Muscle layer of duodenum (tissue), 2 donors: Measurements from ENCODE around the gene FAM124A.

ENCODE experiments used
- H3K27ac ChIP-seq: one replicate; pipeline ENCODE4 v1.7.0; 2013; ENCODE audit warnings: mild to moderate bottlenecking, low read length
- H3K27me3 ChIP-seq: one replicate; pipeline ENCODE4 v1.7.0; 2013; ENCODE audit warnings: low read depth, mild to moderate bottlenecking, control low read depth, low read length
- H3K36me3 ChIP-seq, 2 donors: one replicate each; pipeline ENCODE4 v1.7.0; 2013; ENCODE audit warnings: low read length in 2 of 2, control low read depth in 1 of 2, mild to moderate bottlenecking in 1 of 2; ENCODE audit not compliant: insufficient read depth in 2 of 2, control insufficient read depth in 1 of 2
- H3K4me1 ChIP-seq, 2 donors: one replicate each; pipeline ENCODE4 v1.7.0; 2013; ENCODE audit warnings: low read length in 2 of 2, mild to moderate bottlenecking in 2 of 2, control low read depth in 1 of 2, moderate library complexity in 1 of 2; ENCODE audit not compliant: insufficient read depth in 2 of 2, control insufficient read depth in 1 of 2
- H3K4me3 ChIP-seq, 2 donors: one replicate each; pipeline ENCODE4 v1.7.0; 2013; ENCODE audit warnings: low read length in 2 of 2, low read depth in 1 of 2, mild to moderate bottlenecking in 1 of 2
- H3K9me3 ChIP-seq, 2 donors: one replicate each; pipeline ENCODE4 v1.7.0; 2013; ENCODE audit warnings: low read length in 2 of 2, control low read depth in 1 of 2, mild to moderate bottlenecking in 1 of 2; ENCODE audit not compliant: control insufficient read depth in 1 of 2
- donor health status: healthy.

The FAM124A gene

DNA sequence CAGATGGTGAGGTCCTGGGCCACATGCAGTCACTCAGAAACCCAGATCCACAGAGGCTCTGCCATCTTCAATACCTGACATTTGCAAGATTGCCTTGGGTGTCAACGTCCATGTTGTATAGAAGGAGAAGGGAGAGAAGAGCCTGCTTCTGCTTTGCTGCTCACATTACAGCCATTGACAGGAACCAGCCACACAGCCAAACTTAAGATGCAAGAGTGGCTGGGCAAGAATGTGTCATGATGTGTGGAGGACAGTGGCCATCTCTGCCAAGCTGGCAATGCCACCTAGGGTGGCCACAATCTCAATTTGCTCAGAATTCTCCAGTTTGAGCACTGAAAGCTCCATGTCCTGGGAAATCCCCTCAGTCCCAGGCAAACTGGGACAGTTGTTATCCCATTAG is 91.4 kb downstream of the FAM124A start:
- no peaks in the 10 kb centered on the region for H3K27me3 ChIP-seq
- no peak overlapping the region for H3K27ac ChIP-seq
- H3K4me3 ChIP-seq = no peak overlapping the region
- H3K36me3 ChIP-seq = no peaks in the 10 kb centered on the region
- H3K4me1 ChIP-seq = no peaks in the 10 kb centered on the region
- H3K9me3 ChIP-seq = no peaks in the 10 kb centered on the region

DNA sequence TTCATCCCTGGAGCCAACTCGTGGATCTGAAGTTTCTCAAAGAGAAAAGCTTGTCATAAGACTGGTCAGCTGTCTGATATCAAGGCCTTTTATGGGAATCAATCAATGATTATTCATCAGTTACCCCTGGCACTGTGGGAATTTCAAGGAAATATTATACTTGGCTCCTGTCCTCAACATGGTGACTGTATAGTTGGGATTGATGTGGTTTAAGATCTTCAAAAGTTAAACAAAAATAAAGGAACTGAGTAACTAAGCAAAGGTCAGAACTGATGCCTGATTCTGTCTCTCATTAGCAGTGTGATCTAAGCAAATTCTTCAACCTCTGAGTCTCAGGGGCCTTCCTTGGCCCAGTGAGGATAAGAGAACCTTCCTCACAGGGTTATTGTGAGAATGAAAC is 95.1 kb downstream of the FAM124A start:
- H3K4me1 ChIP-seq = no peaks in the 10 kb centered on the region
- H3K4me3 ChIP-seq = no peak overlapping the region

DNA sequence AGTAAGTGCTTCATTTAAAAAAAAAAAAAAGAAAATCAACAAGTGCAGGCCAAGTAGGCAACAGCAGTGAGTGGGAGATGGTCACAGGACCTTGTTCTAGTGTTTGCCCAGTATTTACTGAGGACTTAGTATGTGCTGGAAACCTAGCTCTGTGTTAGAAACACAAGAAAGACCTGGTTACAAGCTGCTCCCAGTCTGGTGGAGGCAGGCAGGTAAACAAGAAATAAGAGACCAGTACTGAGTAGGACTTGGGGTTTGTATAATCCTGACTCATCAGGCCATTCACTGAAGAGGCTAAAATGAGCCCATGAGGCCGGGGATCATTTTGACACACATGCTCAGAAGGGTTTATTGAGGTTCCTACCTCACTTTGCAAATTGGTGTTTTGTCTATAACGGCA is 95.8 kb downstream of the FAM124A start:
- H3K27me3 ChIP-seq = no peaks in the 10 kb centered on the region

More for the DNA sequence above, 95.1 kb downstream of the FAM124A start:
- no peaks in the 10 kb centered on the region for H3K9me3 ChIP-seq
- no peaks in the 10 kb centered on the region for H3K36me3 ChIP-seq
- no peak overlapping the region for H3K27ac ChIP-seq
- no peaks in the 10 kb centered on the region for H3K27me3 ChIP-seq

DNA sequence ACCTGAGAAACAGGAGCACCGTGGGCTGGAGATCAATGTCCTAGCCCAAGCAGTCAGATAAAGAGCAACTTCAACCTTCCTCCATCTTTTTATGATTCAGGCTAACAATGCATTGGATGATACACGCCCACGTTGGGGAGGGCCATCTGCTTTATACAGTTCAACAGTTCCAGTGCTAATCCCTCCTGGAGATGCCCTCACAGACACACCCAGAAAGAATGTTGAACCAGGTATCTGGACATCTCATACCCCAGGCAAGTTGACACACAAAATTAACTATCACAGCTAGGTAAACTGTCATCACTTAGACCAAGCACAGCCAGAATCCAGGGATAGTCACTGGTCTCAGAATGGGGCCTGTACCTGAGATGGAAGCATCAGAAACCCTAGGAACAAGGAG is 96.7 kb downstream of the FAM124A start:
- no peaks in the 10 kb centered on the region for H3K27me3 ChIP-seq
- H3K4me3 ChIP-seq = no peak overlapping the region
- H3K9me3 ChIP-seq = no peaks in the 10 kb centered on the region
- no peaks in the 10 kb centered on the region for H3K36me3 ChIP-seq
- H3K27ac ChIP-seq = no peak overlapping the region
- H3K4me1 ChIP-seq = no peaks in the 10 kb centered on the region

More for the DNA sequence above, 95.8 kb downstream of the FAM124A start:
- no peaks in the 10 kb centered on the region for H3K36me3 ChIP-seq
- H3K4me1 ChIP-seq = no peaks in the 10 kb centered on the region
- H3K27ac ChIP-seq = no peak overlapping the region
- H3K4me3 ChIP-seq = no peak overlapping the region
- H3K9me3 ChIP-seq = no peaks in the 10 kb centered on the region

DNA sequence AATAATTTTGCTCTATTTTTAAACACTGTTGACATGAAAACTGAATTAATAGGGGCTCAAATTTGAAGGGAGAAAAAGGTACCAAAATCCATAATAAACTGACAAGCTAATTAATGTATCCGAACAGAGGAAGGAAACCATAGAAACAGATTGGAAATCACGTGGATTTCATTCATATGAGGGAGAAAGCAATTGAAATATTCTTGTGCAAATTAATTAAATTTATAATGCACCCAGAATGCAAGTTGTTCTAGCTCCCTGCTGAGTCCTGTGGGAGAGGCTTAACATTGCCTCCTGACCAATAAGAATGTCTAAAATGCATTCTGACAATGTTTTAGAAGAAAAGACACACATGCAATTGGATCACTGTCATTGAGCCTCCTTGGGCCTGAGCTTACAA is 99.6 kb downstream of the FAM124A start:
- H3K4me1 ChIP-seq = no peaks in the 10 kb centered on the region
- no peak overlapping the region for H3K4me3 ChIP-seq
- H3K36me3 ChIP-seq = no peaks in the 10 kb centered on the region
- H3K27ac ChIP-seq = no peak overlapping the region
- H3K27me3 ChIP-seq = no peaks in the 10 kb centered on the region
- H3K9me3 ChIP-seq = no peaks in the 10 kb centered on the region

DNA sequence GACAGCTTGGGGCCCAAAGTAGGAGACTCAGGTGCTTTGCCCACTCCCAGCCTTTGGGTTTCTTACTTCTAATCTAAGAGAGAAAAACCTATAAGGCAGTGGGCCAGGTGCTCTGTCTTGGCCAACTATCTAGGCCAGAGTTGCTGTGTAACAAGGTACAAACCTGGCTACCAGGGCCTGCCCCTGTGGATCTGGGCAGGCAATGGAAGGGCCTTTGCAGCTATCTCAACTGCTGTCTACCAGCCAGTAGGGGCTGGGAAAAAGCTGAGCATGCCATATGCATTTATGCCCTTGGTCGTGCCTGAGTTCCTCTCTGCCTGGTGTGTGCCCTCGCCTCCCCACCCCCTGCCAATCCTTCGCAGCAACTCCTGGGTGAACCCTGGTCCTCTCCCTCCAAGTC is 100.6 kb downstream of the FAM124A start:
- Histone ChIP-seq H3K27ac (no peak overlapping the region), H3K36me3 (no peaks in the 10 kb centered on the region), H3K4me1 (no peaks in the 10 kb centered on the region), H3K4me3 (no peak overlapping the region), H3K9me3 (no peaks in the 10 kb centered on the region), H3K27me3 (no peaks in the 10 kb centered on the region)

DNA sequence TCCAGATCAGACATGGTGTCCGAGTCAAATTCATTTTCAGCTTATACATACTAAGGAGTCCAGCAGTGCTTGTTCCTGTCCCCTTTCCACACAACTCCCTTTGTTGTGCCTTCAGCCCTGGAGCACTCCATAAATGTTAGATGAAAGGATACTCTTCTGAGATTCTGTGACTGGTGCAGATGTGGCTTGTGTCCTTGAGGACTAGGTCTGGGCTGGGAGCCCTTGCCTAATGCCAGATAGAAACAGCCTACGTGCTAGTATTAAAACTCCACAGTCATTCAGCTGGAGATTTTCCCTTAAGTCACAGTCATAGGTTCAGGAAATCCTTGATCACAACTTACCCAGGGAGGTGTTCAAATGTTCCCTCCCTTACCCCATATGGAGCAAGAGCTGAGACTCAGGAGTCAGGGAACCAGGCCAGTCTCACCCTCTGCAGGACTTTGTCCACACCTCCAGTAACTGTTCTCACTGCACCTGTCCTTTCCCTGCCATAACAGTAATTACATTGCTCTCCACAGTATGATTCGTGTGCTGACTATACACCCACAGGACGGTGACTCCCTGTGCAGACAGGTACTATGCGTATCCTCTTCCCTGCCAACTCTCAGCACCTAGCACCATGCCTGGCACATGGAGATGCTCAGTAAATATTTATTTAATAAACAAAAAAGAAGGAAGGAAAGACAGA is 101.8 kb downstream of the FAM124A start:
- Histone ChIP-seq H3K9me3 (no peaks in the 10 kb centered on the region), H3K27ac (no peak overlapping the region), H3K4me3 (no peak overlapping the region), H3K4me1 (no peaks in the 10 kb centered on the region), H3K27me3 (no peaks in the 10 kb centered on the region), H3K36me3 (no peaks in the 10 kb centered on the region)

DNA sequence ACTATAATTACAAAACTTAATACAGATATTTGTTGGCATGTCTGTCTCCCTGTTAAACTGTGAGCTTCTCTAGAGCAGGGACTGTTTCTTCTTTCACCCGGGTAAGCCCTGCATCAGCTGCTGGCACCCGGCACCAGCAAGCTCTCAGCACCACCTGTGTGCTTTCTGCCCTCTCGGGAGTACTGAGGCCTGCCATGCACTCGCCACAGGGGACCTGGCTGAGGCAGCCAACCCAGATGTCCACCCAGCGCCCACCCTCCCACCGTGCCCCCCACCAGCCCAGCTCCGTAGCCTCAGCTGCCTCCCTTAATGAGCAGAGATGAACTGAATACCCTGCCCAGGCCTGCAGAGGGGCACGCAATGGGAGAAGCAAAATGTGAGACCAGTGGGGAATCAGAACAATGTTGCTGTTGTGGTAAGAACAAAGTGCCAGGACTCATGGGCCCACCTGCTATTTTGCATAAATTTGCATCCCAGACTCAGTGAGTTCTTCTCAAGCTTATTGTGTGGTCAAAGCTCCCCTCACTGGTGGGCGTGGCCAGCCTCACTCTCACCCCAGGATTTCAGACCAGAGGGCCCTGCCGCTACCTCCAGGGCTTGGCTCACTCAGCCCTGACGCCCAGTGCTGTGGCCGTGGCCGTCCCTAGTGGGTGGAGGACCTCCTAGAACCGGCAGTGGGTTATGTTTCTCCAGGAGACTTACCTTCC is 102.7 kb downstream of the FAM124A start:
- Histone ChIP-seq H3K27ac (no peak overlapping the region), H3K4me1 (no peaks in the 10 kb centered on the region), H3K27me3 (no peaks in the 10 kb centered on the region), H3K9me3 (no peaks in the 10 kb centered on the region), H3K4me3 (no peak overlapping the region), H3K36me3 (no peaks in the 10 kb centered on the region)

DNA sequence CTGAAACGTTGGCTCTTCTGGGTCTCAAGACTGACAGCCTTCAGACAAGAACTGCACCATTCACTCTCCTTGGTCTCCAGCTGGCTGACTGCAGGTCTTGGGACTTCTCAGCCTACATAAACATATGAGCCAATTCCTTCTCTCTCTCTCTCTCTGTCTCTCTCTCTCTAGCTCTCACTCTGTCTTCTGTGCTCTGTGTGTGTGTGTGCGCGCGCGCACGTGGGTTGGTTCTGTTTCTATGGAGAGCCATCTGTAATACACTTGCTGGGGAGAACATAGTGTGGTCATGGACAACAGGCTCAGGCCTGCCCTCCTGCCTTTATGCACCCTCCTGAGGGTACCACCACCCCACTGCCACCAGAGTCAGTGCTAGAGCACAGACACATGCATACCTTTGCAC is 103.6 kb downstream of the FAM124A start:
- Histone ChIP-seq H3K36me3 (no peaks in the 10 kb centered on the region), H3K27me3 (no peaks in the 10 kb centered on the region), H3K9me3 (no peaks in the 10 kb centered on the region), H3K27ac (no peak overlapping the region), H3K4me3 (no peak overlapping the region), H3K4me1 (no peaks in the 10 kb centered on the region)

DNA sequence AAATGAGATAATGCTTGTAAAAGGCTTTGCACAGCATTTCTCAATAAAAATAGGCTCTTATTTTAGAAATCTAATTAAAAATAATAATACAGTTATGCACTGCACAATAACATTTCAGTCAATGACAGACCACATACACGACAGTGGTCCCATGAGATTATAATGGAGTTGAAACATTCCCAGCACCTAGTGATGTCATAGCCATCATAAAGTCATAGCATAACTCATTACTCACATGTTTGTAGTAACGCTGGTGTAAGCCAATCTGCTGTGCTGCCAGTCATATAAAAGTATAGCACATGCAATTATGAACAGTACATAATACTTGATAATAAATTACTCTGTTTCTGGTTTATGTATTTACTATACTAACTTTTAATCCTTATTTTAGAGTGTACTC is 104.6 kb downstream of the FAM124A start:
- no peak overlapping the region for H3K4me3 ChIP-seq
- H3K27ac ChIP-seq = no peak overlapping the region
- no peaks in the 10 kb centered on the region for H3K9me3 ChIP-seq
- H3K27me3 ChIP-seq = no peaks in the 10 kb centered on the region
- H3K4me1 ChIP-seq = no peaks in the 10 kb centered on the region
- H3K36me3 ChIP-seq = no peaks in the 10 kb centered on the region

DNA sequence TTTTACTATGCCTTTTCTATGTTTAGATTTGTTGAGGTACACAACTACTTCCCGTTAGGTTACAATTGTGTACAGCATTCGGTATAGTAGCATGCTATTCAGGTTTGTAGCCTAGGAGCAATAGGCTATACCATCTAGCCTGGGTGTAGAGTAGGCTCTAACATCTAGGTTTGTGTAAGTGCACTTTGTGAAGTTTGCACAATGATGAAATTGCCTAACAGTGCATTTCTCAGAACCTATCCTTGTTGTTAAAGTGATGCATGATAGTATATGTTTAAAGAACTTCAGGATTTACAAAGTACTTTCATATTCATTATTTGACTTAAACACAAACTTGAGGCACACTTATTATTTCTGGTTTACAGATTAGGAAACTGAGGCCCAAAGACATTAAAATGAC is 105.8 kb downstream of the FAM124A start:
- no peaks in the 10 kb centered on the region for H3K4me1 ChIP-seq

DNA sequence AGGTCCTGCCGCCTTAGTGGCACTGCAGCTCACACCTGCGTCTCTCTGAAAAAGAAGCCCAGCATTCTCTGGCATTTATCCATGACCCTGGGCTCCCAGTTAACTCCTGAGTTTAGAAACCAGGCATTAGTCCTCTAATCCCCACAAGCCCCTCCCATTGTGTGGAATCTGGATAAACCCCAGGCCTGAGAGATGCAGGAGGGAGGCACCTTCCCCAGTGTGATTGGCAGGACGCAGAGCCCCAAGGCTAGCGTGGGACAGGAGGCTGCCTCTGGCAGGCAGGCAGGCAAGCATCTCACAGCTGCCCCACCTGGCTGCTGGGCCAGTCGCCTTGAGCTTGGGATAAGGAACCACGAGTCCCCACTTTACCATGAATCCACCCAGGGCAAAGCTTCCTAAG is 106.3 kb downstream of the FAM124A start:
- Histone ChIP-seq H3K27ac (no peak overlapping the region), H3K4me3 (no peak overlapping the region), H3K27me3 (no peaks in the 10 kb centered on the region), H3K9me3 (no peaks in the 10 kb centered on the region), H3K4me1 (no peaks in the 10 kb centered on the region), H3K36me3 (no peaks in the 10 kb centered on the region)

More for the DNA sequence above, 105.8 kb downstream of the FAM124A start:
- no peak overlapping the region for H3K27ac ChIP-seq
- no peaks in the 10 kb centered on the region for H3K27me3 ChIP-seq
- H3K9me3 ChIP-seq = no peaks in the 10 kb centered on the region
- no peaks in the 10 kb centered on the region for H3K36me3 ChIP-seq
- no peak overlapping the region for H3K4me3 ChIP-seq
